Activated naive CD4-positive, alpha-beta T cell treated with anti-CD3 and anti-CD28 coated beads for 36 hours (primary cell): ENCODE measurements around the gene IGFL3. TPM values are rescaled to one million over a fixed set of nuclear protein-coding genes. Genes with fewer than 3 reads are reported as not detected.
"Not testable (repeated sequence)": the region's sequence is repeated elsewhere in the genome, so short reads cannot be mapped to it uniquely, and the experiment has no call there.

Experiments used
- CTCF ChIA-PET: fragments of 350-600 bp; sonication (Branson Sonifier 250); formaldehyde crosslinking; loops from one replicate; lab custom pipeline; 2021; ENCODE audit warnings: antibody characterized with exemption; lab: Charles Lee
- DNase-seq: peaks from one replicate; pipeline ENCODE4 v3.0.0-alpha.2; 2020
- H3K27ac Mint-ChIP-seq: one replicate; pipeline ENCODE4 v1.8.0; 2021; ENCODE audit warnings: mild to moderate bottlenecking, mixed read lengths
- H3K27me3 Mint-ChIP-seq: one replicate; pipeline ENCODE4 v1.8.0; 2021; ENCODE audit warnings: low read depth, mixed read lengths
- H3K36me3 Mint-ChIP-seq: one replicate; pipeline ENCODE4 v1.8.0; 2021; ENCODE audit warnings: low read depth, mixed read lengths
- H3K4me1 Mint-ChIP-seq: one replicate; pipeline ENCODE4 v1.8.0; 2021; ENCODE audit warnings: low read depth, mixed read lengths
- H3K4me3 Mint-ChIP-seq: one replicate; pipeline ENCODE4 v1.8.0; 2021; ENCODE audit warnings: mild to moderate bottlenecking, moderate library complexity, mixed read lengths
- H3K9me3 Mint-ChIP-seq: one replicate; pipeline ENCODE4 v1.8.0; 2021; ENCODE audit warnings: mixed read lengths
- intact Hi-C: fragments of 100-400 bp; cut with micrococcal nuclease; formaldehyde crosslinking; loops from one replicate; pipeline ENCODE4 v1.15.1; 2023
- total RNA-seq, 2 experiments: library from RNA; stranded (reverse); gene quantifications; one replicate each; pipeline ENCODE4 v1.2.3, GENCODE V29; 2021

The IGFL3 gene
- total RNA-seq, 2 experiments from 2014 or later, result not detected

- H3K27me3 Mint-ChIP-seq, result peaks cover 47% of the 10 kb centered on the region
- no peaks in the 10 kb centered on the region for H3K9me3 Mint-ChIP-seq
- intact Hi-C loops, result loop anchor here (1.0 to 2.0 kb wide), 3 partner anchors 33 to 148 kb away; partner anchors contain the start of gene IGFL2
- peaks cover 16% of the 10 kb centered on the region for H3K4me1 Mint-ChIP-seq
- H3K36me3 Mint-ChIP-seq, result no peaks in the 10 kb centered on the region
- DNase-seq, result peak; percentile 85
- H3K4me3 Mint-ChIP-seq, result no peak overlapping the region
- CTCF ChIA-PET, result interaction anchor here (0.7 to 1.5 kb wide), 7 partner anchors 13 to 150 kb away, joined by 3 to 8 read pairs (median 4); no protein-coding TSS in a partner anchor
- no peak overlapping the region for H3K27ac Mint-ChIP-seq
Observed at GRCh38 chr19:46115396-46116106, 8.9 kb downstream of the IGFL3 start.

- CTCF ChIA-PET, result no interaction called here
- no peaks in the 10 kb centered on the region for H3K36me3 Mint-ChIP-seq
- intact Hi-C loops, result loop anchor here (2.0 kb wide), 1 partner anchor 35 kb away; the partner anchor contains the start of gene IGFL2
- H3K9me3 Mint-ChIP-seq, result no peaks in the 10 kb centered on the region
- H3K4me3 Mint-ChIP-seq, result no peak overlapping the region
- peaks cover 16% of the 10 kb centered on the region for H3K4me1 Mint-ChIP-seq
- no peak overlapping the region for H3K27ac Mint-ChIP-seq
- H3K27me3 Mint-ChIP-seq, result peaks cover 38% of the 10 kb centered on the region
- DNase-seq, result no peak
Observed at GRCh38 chr19:46113726-46114125, 10.8 kb downstream of the IGFL3 start.

GRCh38 chr19:46112527-46112926 lies 12.0 kb downstream of the IGFL3 start:
- Mint-ChIP-seq H3K9me3 (no peaks in the 10 kb centered on the region), H3K27ac (no peak overlapping the region), H3K27me3 (peaks cover 36% of the 10 kb centered on the region), H3K4me3 (no peak overlapping the region), H3K36me3 (no peaks in the 10 kb centered on the region), H3K4me1 (peaks cover 16% of the 10 kb centered on the region)
- CTCF ChIA-PET, result no interaction called here
- intact Hi-C loops, result no loop called here
- DNase-seq, result no peak

GRCh38 chr19:46111376-46111775 lies 13.1 kb downstream of the IGFL3 start:
- DNase-seq, result no peak
- CTCF ChIA-PET, result interaction anchor here (1.1 kb wide), 1 partner anchor 83 kb away, joined by 3 read pairs; no protein-coding TSS in a partner anchor
- Mint-ChIP-seq H3K27me3 (peaks cover 36% of the 10 kb centered on the region), H3K9me3 (no peaks in the 10 kb centered on the region), H3K36me3 (no peaks in the 10 kb centered on the region), H3K4me1 (peaks cover 16% of the 10 kb centered on the region), H3K27ac (no peak overlapping the region), H3K4me3 (no peak overlapping the region)
- intact Hi-C loops, result no loop called here

- Mint-ChIP-seq H3K36me3 (no peaks in the 10 kb centered on the region), H3K27me3 (peaks cover 30% of the 10 kb centered on the region), H3K9me3 (no peaks in the 10 kb centered on the region), H3K27ac (no peak overlapping the region), H3K4me1 (peaks cover 6% of the 10 kb centered on the region), H3K4me3 (no peak overlapping the region)
- intact Hi-C loops, result no loop called here
- no peak for DNase-seq
- CTCF ChIA-PET, result no interaction called here
Observed at GRCh38 chr19:46109876-46110275, 14.6 kb downstream of the IGFL3 start.

GRCh38 chr19:46107371-46107770 lies 17.1 kb downstream of the IGFL3 start:
- Mint-ChIP-seq H3K4me3 (no peak overlapping the region), H3K36me3 (no peaks in the 10 kb centered on the region), H3K4me1 (no peaks in the 10 kb centered on the region), H3K27ac (no peak overlapping the region), H3K27me3 (peaks cover 8% of the 10 kb centered on the region), H3K9me3 (no peaks in the 10 kb centered on the region)
- DNase-seq, result no peak
- CTCF ChIA-PET, result no interaction called here
- intact Hi-C loops, result no loop called here

GRCh38 chr19:46102333-46102732 lies 22.2 kb downstream of the IGFL3 start:
- peaks cover 27% of the 10 kb centered on the region for H3K27me3 Mint-ChIP-seq
- not testable (repeated sequence) for H3K4me1 Mint-ChIP-seq

GRCh38 chr19:46101293-46101692 lies 23.2 kb downstream of the IGFL3 start:
- intact Hi-C loops, result no loop called here
- H3K9me3 Mint-ChIP-seq, result peaks cover 12% of the 10 kb centered on the region
- CTCF ChIA-PET, result interaction anchor here (0.9 kb wide), 2 partner anchors 14 to 92 kb away, joined by 3 read pairs; no protein-coding TSS in a partner anchor
- H3K27me3 Mint-ChIP-seq, result peaks cover 37% of the 10 kb centered on the region
- no peak overlapping the region for H3K4me3 Mint-ChIP-seq
- H3K4me1 Mint-ChIP-seq, result no peaks in the 10 kb centered on the region
- no peaks in the 10 kb centered on the region for H3K36me3 Mint-ChIP-seq
- DNase-seq, result no peak
- no peak overlapping the region for H3K27ac Mint-ChIP-seq

More at GRCh38 chr19:46102333-46102732, 22.2 kb downstream of the IGFL3 start:
- H3K36me3 Mint-ChIP-seq, intact Hi-C loops, H3K4me3 Mint-ChIP-seq, DNase-seq, H3K9me3 Mint-ChIP-seq, H3K27ac Mint-ChIP-seq: not testable (repeated sequence)
- CTCF ChIA-PET, result interaction anchor here (0.9 kb wide), 2 partner anchors 13 to 93 kb away, joined by 3 read pairs; no protein-coding TSS in a partner anchor

GRCh38 chr19:46100344-46100743 lies 24.1 kb downstream of the IGFL3 start:
- no peak overlapping the region for H3K27ac Mint-ChIP-seq
- intact Hi-C loops, result no loop called here
- H3K4me1 Mint-ChIP-seq, result no peaks in the 10 kb centered on the region
- DNase-seq, result no peak
- CTCF ChIA-PET, result interaction anchor here (1.2 kb wide), 1 partner anchor 22 kb away, joined by 3 read pairs; no protein-coding TSS in a partner anchor
- no peaks in the 10 kb centered on the region for H3K36me3 Mint-ChIP-seq
- peaks cover 44% of the 10 kb centered on the region for H3K27me3 Mint-ChIP-seq
- no peak overlapping the region for H3K4me3 Mint-ChIP-seq
- H3K9me3 Mint-ChIP-seq, result peaks cover 12% of the 10 kb centered on the region

GRCh38 chr19:46090444-46090843 lies 34.0 kb downstream of the IGFL3 start:
- H3K27ac Mint-ChIP-seq, result no peak overlapping the region
- DNase-seq, result no peak
- H3K4me3 Mint-ChIP-seq, result no peak overlapping the region
- CTCF ChIA-PET, result interaction anchor here (1.2 kb wide), 1 partner anchor 12 kb away, joined by 3 read pairs; no protein-coding TSS in a partner anchor
- peaks cover 21% of the 10 kb centered on the region for H3K27me3 Mint-ChIP-seq
- peaks cover 2% of the 10 kb centered on the region for H3K36me3 Mint-ChIP-seq
- H3K9me3 Mint-ChIP-seq, result peaks cover 31% of the 10 kb centered on the region
- intact Hi-C loops, result no loop called here
- no peaks in the 10 kb centered on the region for H3K4me1 Mint-ChIP-seq

- CTCF ChIA-PET, result interaction anchor here (1.2 kb wide), 1 partner anchor 11 kb away, joined by 3 read pairs; no protein-coding TSS in a partner anchor
- DNase-seq, result no peak
- H3K27ac Mint-ChIP-seq, result no peak overlapping the region
- intact Hi-C loops, result no loop called here
- H3K36me3 Mint-ChIP-seq, result peaks cover 4% of the 10 kb centered on the region
- H3K4me3 Mint-ChIP-seq, result no peak overlapping the region
- H3K27me3 Mint-ChIP-seq, result peaks cover 26% of the 10 kb centered on the region
- H3K9me3 Mint-ChIP-seq, result peaks cover 39% of the 10 kb centered on the region
- H3K4me1 Mint-ChIP-seq, result no peaks in the 10 kb centered on the region
Observed at GRCh38 chr19:46089432-46089831, 35.1 kb downstream of the IGFL3 start.

GRCh38 chr19:46088101-46088500 lies 36.4 kb downstream of the IGFL3 start:
- intact Hi-C loops, result no loop called here
- H3K4me3 Mint-ChIP-seq, result no peak overlapping the region

More at GRCh38 chr19:46088101-46088500, 36.4 kb downstream of the IGFL3 start:
- CTCF ChIA-PET, result interaction anchor here (0.6 kb wide), 1 partner anchor 68 kb away, joined by 5 read pairs; no protein-coding TSS in a partner anchor
- Mint-ChIP-seq H3K9me3 (peaks cover 40% of the 10 kb centered on the region), H3K4me1 (no peaks in the 10 kb centered on the region), H3K27ac (no peak overlapping the region), H3K27me3 (peaks cover 30% of the 10 kb centered on the region), H3K36me3 (peaks cover 4% of the 10 kb centered on the region)
- no peak for DNase-seq
